Breast epithelium (tissue), 3 donors: ENCODE results near the gene RITA1.
A peak's percentile ranks its signal among the peaks of the same experiment; 100 is the strongest.

Source experiments
- CTCF ChIP-seq, 3 donors: fragments of 450-650 bp; IDR thresholded peaks; one replicate each; pipeline ENCODE4 v1.5.1; 2016 to 2017; ENCODE audit warnings: antibody characterized with exemption in 3 of 3, mild to moderate bottlenecking in 3 of 3, moderate library complexity in 3 of 3
- POLR2AphosphoS5 ChIP-seq, 3 donors: sonication (generic); formaldehyde crosslinking; IDR thresholded peaks; one replicate each; pipeline ENCODE4 v1.6.1; 2017; ENCODE audit warnings: antibody characterized with exemption in 3 of 3

- TF ChIP-seq POLR2AphosphoS5 (IDR thresholded peaks at IDR 0.05): peak; percentile 56 to 86 (median 83)
- no peak for TF ChIP-seq CTCF (IDR thresholded peaks at IDR 0.05)
Observed at GRCh38 chr12:113222730-113223531, 37.4 kb downstream of the RITA1 start.
